NCI-H2171 (cell line): Measurements from ENCODE around the gene KCNH8.
A peak's percentile ranks its signal among the peaks of the same experiment; 100 is the strongest.

Experiments used
- DNase-seq: peaks from one replicate; lab custom pipeline; 2025; lab: John Stamatoyannopoulos, UW

The KCNH8 gene

GRCh38 chr3:19485267-19485666 is 337.0 kb downstream of the KCNH8 start:
- DNase-seq, result no peak

DNA sequence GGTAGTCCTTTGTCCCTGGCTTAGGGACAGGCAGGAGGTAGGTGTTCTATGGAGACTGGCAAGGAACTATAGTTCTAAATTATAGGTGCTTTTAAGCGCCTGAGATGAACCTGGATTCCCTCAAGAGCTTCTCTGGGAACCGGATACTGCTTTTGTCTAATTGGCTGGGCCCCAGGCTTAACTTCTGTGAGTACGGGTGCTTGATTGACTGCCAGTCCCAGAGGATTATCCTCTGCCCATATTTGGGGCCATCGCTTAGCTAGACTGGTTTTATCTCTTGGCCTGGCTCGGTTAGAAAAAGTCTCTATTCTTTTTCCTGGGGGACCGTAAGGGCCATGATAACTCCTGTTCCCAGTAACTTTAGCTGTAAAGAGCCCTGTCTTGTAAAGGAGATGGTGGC is 339.1 kb downstream of the KCNH8 start:
- no peak for DNase-seq

DNA sequence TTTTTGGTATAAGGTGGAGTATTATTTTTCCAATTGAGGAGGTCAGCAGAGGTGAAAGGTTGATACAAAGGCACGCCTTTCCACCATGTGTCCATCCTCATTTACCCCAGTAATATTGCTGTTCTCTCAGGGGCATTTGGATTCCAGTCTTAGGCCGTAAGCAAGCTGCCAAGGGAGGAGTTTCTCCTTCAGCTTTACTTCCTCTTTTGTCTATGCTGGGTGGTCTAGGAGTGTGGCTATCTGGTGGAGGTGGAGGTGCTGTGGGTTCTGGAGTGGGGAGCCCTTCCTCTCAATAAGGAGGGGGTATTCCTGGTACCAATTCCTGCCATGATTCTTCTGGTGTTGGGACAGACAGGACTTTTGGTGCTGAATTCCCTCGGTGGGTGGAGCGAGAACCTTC is 340.6 kb downstream of the KCNH8 start:
- DNase-seq, result no peak

GRCh38 chr3:19489936-19490335 is 341.6 kb downstream of the KCNH8 start:
- DNase-seq, result no peak

DNA sequence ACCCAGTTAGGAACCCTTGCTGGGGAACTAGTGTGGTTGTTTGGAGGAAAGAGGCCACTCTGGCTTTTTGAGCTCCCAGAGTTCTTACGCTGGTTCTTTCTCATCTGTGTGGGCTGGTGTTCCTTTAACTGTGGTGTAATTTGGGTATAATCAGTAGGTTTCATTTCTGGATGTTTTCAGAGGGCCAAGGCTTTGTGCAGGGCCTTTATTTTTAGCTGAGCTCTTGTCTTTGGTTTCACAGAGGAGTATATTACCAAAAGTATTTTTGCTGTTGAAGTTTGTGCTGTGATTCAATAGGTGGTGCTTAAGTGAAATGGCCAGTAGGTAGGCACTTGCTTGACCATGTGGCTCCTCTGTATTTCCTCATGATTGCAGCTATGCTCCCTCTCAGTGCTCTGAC is 357.9 kb downstream of the KCNH8 start:
- no peak for DNase-seq

DNA sequence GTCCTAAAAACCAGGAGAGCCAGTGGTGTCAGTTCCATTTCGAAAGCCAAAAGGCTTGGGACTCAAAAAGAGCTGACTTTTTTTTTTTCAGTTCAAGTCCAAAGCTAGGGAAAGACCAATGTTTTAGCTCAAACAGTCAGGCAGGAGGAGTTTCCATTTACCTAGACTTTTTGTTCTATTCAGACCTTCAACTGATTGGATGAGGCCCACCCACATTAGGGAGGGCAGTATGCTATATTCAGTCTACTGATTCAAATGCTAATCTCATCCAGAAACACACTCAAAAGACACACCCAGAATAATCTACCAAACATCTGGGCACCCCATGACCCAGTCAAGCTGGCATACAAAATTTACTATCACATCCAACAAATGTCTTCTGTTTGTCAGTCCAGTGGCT is 374.0 kb downstream of the KCNH8 start:
- no peak for DNase-seq

- DNase-seq, result peak; percentile 43
Measured at GRCh38 chr3:19526071-19526470, 377.8 kb downstream of the KCNH8 start.

GRCh38 chr3:19527746-19528145 is 379.4 kb downstream of the KCNH8 start:
- DNase-seq, result no peak

DNA sequence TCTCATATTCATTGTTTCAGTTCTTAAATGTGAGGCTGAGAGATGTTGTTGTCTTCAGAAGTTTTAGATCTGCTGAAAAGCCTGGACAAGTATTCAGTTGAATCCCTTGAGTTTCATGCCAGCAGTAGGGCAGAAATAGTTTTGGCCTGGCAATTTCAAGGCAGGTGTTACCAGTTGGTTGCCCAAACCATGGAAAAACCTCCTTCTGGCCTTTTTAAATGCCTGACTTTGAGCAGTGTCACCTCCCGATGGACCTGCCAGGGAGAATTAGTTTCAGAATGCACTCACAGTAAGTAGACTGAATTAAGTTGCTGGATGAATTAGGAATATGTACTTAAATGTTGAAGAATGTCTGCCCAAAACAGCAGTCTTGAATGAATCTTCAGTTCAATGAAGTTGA is 383.1 kb downstream of the KCNH8 start:
- DNase-seq, result no peak

DNA sequence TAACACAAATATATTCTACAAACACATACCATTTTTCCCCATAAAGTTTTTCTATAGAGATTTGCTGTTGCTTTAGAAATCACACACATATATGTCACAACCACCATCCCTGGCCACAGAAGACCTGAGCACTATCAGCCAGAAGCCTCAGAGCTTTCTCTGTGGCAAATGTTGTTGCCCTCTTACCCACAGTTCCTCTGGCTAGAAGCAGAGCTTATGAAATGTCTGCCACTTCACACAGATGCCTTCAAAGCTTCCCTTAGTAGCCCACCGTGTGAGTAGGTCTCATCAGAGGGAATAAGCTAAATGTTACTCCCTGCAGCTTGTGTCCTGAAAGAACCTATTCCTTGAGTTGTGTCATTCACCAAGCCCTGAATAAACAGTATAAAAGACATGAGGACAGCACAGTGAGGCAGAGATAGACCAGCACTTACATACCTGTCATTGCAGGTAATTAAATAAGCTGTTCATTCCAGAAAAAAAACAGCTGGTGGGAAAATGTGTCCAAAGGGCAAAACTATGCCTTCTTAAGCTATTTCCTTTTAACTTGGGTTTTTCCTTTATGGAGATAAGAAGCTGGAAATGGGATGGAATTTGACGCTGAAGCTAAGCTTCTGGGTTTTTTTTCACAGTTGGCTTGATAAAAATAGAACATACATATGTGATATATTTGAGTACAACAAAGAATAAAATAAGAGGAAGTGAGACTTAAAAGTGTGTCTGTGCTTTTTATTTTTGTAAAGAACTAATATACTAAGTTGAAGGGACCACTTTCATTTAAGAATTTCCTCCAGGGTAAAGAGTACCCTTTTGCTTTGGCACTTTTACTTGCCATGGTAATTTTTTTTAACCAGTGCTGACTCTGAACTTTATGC is 391.4 kb downstream of the KCNH8 start:
- no peak for DNase-seq

DNA sequence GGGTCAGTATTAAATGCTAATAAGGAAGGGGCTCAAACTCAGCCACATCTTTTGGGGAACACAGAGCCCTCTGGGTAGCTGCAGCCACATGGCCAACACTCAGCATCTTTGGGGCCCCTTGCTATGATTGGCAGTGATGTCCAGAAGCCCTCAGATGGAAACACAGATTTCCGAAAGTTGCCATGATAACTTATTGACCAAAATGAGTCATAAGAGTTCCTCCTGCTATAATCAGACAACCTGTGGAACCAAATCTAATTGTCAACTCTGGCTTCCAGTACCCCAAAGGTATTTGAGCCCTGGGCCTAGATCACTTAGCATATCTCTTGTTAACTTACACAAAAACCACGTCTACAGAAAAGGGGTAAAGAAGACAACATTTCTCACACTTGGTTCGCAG is 392.2 kb downstream of the KCNH8 start:
- DNase-seq, result no peak

GRCh38 chr3:19541284-19541683 is 393.0 kb downstream of the KCNH8 start:
- no peak for DNase-seq

DNA sequence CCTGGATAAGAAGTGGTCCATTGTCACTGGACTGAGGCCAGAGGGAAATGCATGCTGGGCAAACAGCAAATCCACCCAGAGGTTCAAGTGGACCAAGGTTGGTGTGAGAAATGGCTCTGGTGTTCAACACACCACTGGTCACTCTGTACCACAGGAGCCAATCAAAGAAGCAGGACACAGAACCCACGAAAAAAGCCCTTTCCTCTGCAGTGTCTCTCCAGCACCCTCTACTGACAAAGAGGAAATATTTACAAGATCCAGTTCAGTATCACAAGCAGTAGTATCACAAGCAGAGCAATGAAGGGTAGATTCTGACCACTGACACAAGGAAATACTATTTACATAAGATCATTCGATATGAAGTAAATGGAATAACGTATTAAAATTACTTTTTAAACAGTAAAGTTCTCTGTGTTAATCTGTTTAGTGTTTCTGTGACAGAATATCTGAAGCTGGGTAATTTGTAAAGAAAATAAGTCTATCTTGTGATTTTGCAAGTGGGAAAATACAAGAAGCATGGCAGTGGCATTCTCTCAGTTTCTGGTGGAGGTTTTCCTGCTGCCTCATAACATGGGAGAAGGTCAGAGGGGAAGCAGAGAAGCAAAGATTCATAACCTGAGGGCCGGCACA is 395.0 kb downstream of the KCNH8 start:
- no peak for DNase-seq

GRCh38 chr3:19547665-19548464 is 399.6 kb downstream of the KCNH8 start:
- DNase-seq, result no peak

DNA sequence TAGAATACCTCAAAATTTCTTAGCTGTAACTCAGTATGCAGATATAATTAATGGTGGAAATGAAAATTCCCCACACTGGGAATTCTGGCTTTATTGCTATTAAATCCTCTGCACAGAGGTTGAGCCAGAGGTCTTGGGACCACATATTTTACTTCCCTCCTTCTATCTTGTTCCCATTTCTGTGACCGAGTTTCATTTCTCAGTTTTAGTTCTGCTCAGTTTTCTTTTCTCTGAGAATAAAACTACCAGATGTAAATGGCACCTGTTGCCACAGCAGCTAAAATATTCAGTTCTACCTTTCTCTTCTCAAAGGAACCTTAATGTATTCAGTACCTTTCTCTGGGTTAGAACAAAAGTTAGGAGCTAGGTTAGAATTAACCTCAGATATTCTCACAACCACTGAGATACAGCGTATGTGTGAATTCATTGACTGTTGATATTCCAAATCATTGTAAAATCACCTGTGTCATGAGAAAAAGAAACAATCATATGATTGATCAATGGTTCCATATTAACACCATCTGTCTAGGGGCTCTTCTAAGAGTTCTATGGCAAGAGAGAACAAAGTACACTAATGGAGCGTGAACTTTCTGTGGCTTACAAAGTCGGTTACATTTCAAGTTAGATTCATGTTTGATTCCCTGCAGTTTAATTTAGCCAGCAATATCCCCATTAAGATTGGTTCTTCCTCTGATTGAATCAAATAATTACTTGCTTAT is 411.6 kb downstream of the KCNH8 start:
- no peak for DNase-seq

- no peak for DNase-seq
Measured at GRCh38 chr3:19573644-19574043, 425.3 kb downstream of the KCNH8 start.

GRCh38 chr3:19574268-19574667 is 426.0 kb downstream of the KCNH8 start:
- no peak for DNase-seq

- DNase-seq, result no peak
Measured at GRCh38 chr3:19576343-19576742, 428.0 kb downstream of the KCNH8 start.
